Liver (tissue), 9 donors: ENCODE measurements around the gene DTNB. TPM values are rescaled to one million over a fixed set of nuclear protein-coding genes. Genes with fewer than 3 reads are reported as not detected.

Source experiments
- DNase-seq: peaks from one replicate; pipeline ENCODE4 v3.0.0-alpha.2; 2017; ENCODE audit warnings: low spot score
- H3K27ac ChIP-seq, 2 donors: one replicate each; pipeline ENCODE4 v1.7.0; 2013; ENCODE audit warnings: inconsistent platforms in 2 of 2, low read length in 2 of 2, control low read depth in 1 of 2, low read depth in 1 of 2, mild to moderate bottlenecking in 1 of 2
- H3K27me3 ChIP-seq, 4 donors: one replicate each; pipeline versions ENCODE4 v1.6.1 to v1.7.0; 2013; ENCODE audit warnings: low read length in 3 of 4, inconsistent platforms in 1 of 4, mild to moderate bottlenecking in 1 of 4, moderate library complexity in 1 of 4; ENCODE audit not compliant: control insufficient read depth in 4 of 4, insufficient read depth in 4 of 4
- H3K36me3 ChIP-seq, 4 donors: one replicate each; pipeline versions ENCODE4 v1.6.1 to v1.7.0; 2013; ENCODE audit warnings: low read length in 3 of 4, mild to moderate bottlenecking in 3 of 4, low read depth in 1 of 4, moderate library complexity in 1 of 4; ENCODE audit not compliant: control insufficient read depth in 4 of 4, insufficient read depth in 3 of 4
- H3K4me1 ChIP-seq, 4 donors: one replicate each; pipeline versions ENCODE4 v1.6.1 to v1.7.0; 2013; ENCODE audit warnings: low read length in 3 of 4, mild to moderate bottlenecking in 3 of 4, moderate library complexity in 1 of 4; ENCODE audit not compliant: control insufficient read depth in 4 of 4, insufficient read depth in 4 of 4
- H3K4me3 ChIP-seq, 3 donors: one replicate each; pipeline versions ENCODE4 v1.6.1 to v1.7.0; 2013; ENCODE audit warnings: low read length in 3 of 3, control low read depth in 1 of 3, low read depth in 1 of 3, mild to moderate bottlenecking in 1 of 3
- H3K9ac ChIP-seq, 2 donors: one replicate each; pipeline ENCODE4 v1.7.0; 2013; ENCODE audit warnings: low read length in 2 of 2, mild to moderate bottlenecking in 2 of 2, moderate library complexity in 2 of 2, control low read depth in 1 of 2, low read depth in 1 of 2
- H3K9me3 ChIP-seq, 4 donors: one replicate each; pipeline versions ENCODE4 v1.6.1 to v1.7.0; 2013; ENCODE audit warnings: low read length in 3 of 4; ENCODE audit not compliant: control insufficient read depth in 4 of 4
- EGR1 ChIP-seq, 2 donors: IDR thresholded peaks; 2 replicates each; pipeline ENCODE4 v1.6.1; 2016 to 2018; ENCODE audit warnings: antibody characterized with exemption in 2 of 2, low read depth in 2 of 2
- FOXA1 ChIP-seq: IDR thresholded peaks from 2 replicates; pipeline ENCODE4 v1.6.1; 2016; ENCODE audit warnings: antibody characterized with exemption
- FOXA2 ChIP-seq: IDR thresholded peaks from 2 replicates; pipeline ENCODE4 v1.6.1; 2016; ENCODE audit warnings: antibody characterized with exemption
- GABPA ChIP-seq, 2 donors: IDR thresholded peaks in 1 of 2; conservative IDR thresholded peaks in 1 of 2; 2 replicates each; pipeline ENCODE4 v1.6.1; 2016; ENCODE audit warnings: antibody characterized with exemption in 2 of 2, mild to moderate bottlenecking in 1 of 2, moderate library complexity in 1 of 2
- HNF4A ChIP-seq, 2 donors: conservative IDR thresholded peaks; 2 replicates each; pipeline ENCODE4 v1.6.1; 2016; ENCODE audit warnings: antibody characterized with exemption in 2 of 2, mild to moderate bottlenecking in 2 of 2
- HNF4G ChIP-seq: IDR thresholded peaks from 2 replicates; pipeline ENCODE4 v1.6.1; 2016; ENCODE audit warnings: antibody characterized with exemption
- JUND ChIP-seq, 2 donors: IDR thresholded peaks; 2 replicates each; pipeline ENCODE4 v1.6.1; 2016; ENCODE audit warnings: antibody characterized with exemption in 2 of 2
- NR2F2 ChIP-seq: IDR thresholded peaks from 2 replicates; pipeline ENCODE4 v1.6.1; 2016; ENCODE audit warnings: antibody characterized with exemption
- RAD21 ChIP-seq, 2 donors: IDR thresholded peaks; 2 replicates each; pipeline ENCODE4 v1.6.1; 2016; ENCODE audit warnings: antibody characterized with exemption in 2 of 2, mild to moderate bottlenecking in 2 of 2
- RXRA ChIP-seq, 2 donors: IDR thresholded peaks; 2 replicates each; pipeline ENCODE4 v1.6.1; 2017 to 2018; ENCODE audit warnings: antibody characterized with exemption in 2 of 2, mild to moderate bottlenecking in 1 of 2
- SP1 ChIP-seq: IDR thresholded peaks from 2 replicates; pipeline ENCODE4 v1.6.1; 2018; ENCODE audit warnings: antibody characterized with exemption, mild to moderate bottlenecking
- TAF1 ChIP-seq: conservative IDR thresholded peaks from 2 replicates; pipeline ENCODE4 v1.6.1; 2016; ENCODE audit warnings: antibody characterized with exemption, mild to moderate bottlenecking
- YY1 ChIP-seq: IDR thresholded peaks from 2 replicates; pipeline ENCODE4 v1.6.1; 2016; ENCODE audit warnings: antibody characterized with exemption, mild to moderate bottlenecking
- WGBS: extraction: QIAGEN DNeasy Blood & Tissue Kit; methylation state at CpG from one replicate; pipeline ENCODE4 v1.1.7; 2013; 5-methylcytosine and 5-hydroxymethylcytosine counted together
- polyA plus RNA-seq, 2 donors: library from polyadenylated mRNA; stranded (reverse) in 1 of 2; unstranded in 1 of 2; fragments of 200-250 nt in 1 of 2; fragments of >200 nt in 1 of 2; fragmentation: Nextera tagmentation in 1 of 2; extraction: Ambion mirVana in 1 of 2; gene quantifications; one replicate each; pipeline versions ENCODE4 v1.2.1 to v1.2.3, GENCODE V29; 2013 to 2015
- total RNA-seq, 2 donors: library from RNA; depleted of rRNA; stranded (reverse); fragments of >200 nt; gene quantifications; one replicate each; pipeline ENCODE4 v1.2.3, GENCODE V29; 2014
- TF ChIP-seq, protein P1 (sequence below): IDR thresholded peaks from 2 replicates; pipeline ENCODE4 v1.6.1; 2016; ENCODE audit warnings: antibody characterized with exemption
- TF ChIP-seq, protein P2 (sequence below): IDR thresholded peaks from 2 replicates; pipeline ENCODE4 v1.6.1; 2016; ENCODE audit warnings: antibody characterized with exemption, mild to moderate bottlenecking
- TF ChIP-seq, protein P3 (sequence below): IDR thresholded peaks from 2 replicates; pipeline ENCODE4 v1.6.1; 2016; ENCODE audit warnings: antibody characterized with exemption
- TF ChIP-seq, protein P4 (sequence below): fragments of 150-350 bp; IDR thresholded peaks from 2 replicates; pipeline ENCODE4 v1.5.1; 2017; ENCODE audit warnings: improper control_type of control experiment, low read depth, low read length; ENCODE audit not compliant: missing input control
- TF ChIP-seq, protein P5 (sequence below): IDR thresholded peaks from 2 replicates; pipeline ENCODE4 v1.6.1; 2016; ENCODE audit warnings: antibody characterized with exemption
- donor health status: healthy.
- donor health status: healthy.
- donor health status: healthy.
- donor health status: healthy.
- donor health status: healthy.

DTNB gene
- total and polyA plus RNA-seq, 4 donors = 3.3 to 10.5 (median 6.4) TPM

DNA sequence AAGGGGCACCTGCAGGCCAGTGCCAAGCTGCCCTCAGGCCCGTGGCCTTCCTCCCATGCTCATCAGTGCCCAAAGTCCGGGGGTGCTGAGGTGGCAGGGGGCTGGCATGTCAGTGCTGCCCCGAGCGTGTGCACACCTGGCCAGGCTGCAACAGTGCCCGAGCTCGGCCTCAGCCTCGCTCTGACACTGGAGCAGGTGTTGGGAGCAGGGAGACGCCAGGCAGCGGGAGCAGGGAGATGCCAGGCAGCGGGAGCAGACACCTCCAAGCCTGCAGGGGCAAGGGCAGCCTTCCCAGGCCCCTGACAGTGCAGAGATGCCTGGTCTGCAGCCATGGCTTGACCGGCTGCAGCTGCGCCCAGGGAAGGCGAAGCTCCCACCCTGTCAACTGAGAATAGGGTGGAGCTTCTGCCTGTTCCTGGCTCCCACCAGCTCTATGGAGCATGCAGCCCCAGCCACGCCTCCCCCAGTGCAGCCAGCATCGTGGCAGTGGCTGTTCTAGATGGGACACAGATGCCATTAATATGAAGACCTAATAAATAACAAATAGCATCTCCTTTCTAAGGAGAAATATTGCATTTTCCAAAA is 82.4 kb downstream of the DTNB start:
- Histone ChIP-seq H3K4me1 (no peaks in the 10 kb centered on the region), H3K36me3 (no peaks in the 10 kb centered on the region), H3K9ac (no peak overlapping the region), H3K4me3 (no peak overlapping the region), H3K27me3 (no peaks in the 10 kb centered on the region), H3K27ac (no peak overlapping the region), H3K9me3 (no peaks in the 10 kb centered on the region)
- TF ChIP-seq TAF1 (no peak), SP1 (no peak), FOXA1 (no peak), RXRA (IDR thresholded peaks at IDR 0.05) (no peak), HNF4A (conservative IDR thresholded peaks at IDR 0.05) (no peak), JUND (IDR thresholded peaks at IDR 0.05) (no peak), YY1 (no peak), EGR1 (IDR thresholded peaks at IDR 0.05; ENCODE audit: low read depth in 2 of 2) (no peak), FOXA2 (no peak), RAD21 (IDR thresholded peaks at IDR 0.05) (no peak), GABPA (IDR thresholded peaks at IDR 0.05 in 1 of 2, conservative IDR thresholded peaks at IDR 0.05 in 1 of 2) (no peak), HNF4G (no peak), NR2F2 (no peak)
- TF ChIP-seq, protein P1, sequence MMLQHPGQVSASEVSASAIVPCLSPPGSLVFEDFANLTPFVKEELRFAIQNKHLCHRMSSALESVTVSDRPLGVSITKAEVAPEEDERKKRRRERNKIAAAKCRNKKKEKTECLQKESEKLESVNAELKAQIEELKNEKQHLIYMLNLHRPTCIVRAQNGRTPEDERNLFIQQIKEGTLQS = no peak
- TF ChIP-seq, protein P2, sequence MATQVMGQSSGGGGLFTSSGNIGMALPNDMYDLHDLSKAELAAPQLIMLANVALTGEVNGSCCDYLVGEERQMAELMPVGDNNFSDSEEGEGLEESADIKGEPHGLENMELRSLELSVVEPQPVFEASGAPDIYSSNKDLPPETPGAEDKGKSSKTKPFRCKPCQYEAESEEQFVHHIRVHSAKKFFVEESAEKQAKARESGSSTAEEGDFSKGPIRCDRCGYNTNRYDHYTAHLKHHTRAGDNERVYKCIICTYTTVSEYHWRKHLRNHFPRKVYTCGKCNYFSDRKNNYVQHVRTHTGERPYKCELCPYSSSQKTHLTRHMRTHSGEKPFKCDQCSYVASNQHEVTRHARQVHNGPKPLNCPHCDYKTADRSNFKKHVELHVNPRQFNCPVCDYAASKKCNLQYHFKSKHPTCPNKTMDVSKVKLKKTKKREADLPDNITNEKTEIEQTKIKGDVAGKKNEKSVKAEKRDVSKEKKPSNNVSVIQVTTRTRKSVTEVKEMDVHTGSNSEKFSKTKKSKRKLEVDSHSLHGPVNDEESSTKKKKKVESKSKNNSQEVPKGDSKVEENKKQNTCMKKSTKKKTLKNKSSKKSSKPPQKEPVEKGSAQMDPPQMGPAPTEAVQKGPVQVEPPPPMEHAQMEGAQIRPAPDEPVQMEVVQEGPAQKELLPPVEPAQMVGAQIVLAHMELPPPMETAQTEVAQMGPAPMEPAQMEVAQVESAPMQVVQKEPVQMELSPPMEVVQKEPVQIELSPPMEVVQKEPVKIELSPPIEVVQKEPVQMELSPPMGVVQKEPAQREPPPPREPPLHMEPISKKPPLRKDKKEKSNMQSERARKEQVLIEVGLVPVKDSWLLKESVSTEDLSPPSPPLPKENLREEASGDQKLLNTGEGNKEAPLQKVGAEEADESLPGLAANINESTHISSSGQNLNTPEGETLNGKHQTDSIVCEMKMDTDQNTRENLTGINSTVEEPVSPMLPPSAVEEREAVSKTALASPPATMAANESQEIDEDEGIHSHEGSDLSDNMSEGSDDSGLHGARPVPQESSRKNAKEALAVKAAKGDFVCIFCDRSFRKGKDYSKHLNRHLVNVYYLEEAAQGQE = no peak
- TF ChIP-seq, protein P3, sequence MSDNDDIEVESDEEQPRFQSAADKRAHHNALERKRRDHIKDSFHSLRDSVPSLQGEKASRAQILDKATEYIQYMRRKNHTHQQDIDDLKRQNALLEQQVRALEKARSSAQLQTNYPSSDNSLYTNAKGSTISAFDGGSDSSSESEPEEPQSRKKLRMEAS = no peak
- TF ChIP-seq, protein P4, sequence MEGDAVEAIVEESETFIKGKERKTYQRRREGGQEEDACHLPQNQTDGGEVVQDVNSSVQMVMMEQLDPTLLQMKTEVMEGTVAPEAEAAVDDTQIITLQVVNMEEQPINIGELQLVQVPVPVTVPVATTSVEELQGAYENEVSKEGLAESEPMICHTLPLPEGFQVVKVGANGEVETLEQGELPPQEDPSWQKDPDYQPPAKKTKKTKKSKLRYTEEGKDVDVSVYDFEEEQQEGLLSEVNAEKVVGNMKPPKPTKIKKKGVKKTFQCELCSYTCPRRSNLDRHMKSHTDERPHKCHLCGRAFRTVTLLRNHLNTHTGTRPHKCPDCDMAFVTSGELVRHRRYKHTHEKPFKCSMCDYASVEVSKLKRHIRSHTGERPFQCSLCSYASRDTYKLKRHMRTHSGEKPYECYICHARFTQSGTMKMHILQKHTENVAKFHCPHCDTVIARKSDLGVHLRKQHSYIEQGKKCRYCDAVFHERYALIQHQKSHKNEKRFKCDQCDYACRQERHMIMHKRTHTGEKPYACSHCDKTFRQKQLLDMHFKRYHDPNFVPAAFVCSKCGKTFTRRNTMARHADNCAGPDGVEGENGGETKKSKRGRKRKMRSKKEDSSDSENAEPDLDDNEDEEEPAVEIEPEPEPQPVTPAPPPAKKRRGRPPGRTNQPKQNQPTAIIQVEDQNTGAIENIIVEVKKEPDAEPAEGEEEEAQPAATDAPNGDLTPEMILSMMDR = no peak
- TF ChIP-seq, protein P5, sequence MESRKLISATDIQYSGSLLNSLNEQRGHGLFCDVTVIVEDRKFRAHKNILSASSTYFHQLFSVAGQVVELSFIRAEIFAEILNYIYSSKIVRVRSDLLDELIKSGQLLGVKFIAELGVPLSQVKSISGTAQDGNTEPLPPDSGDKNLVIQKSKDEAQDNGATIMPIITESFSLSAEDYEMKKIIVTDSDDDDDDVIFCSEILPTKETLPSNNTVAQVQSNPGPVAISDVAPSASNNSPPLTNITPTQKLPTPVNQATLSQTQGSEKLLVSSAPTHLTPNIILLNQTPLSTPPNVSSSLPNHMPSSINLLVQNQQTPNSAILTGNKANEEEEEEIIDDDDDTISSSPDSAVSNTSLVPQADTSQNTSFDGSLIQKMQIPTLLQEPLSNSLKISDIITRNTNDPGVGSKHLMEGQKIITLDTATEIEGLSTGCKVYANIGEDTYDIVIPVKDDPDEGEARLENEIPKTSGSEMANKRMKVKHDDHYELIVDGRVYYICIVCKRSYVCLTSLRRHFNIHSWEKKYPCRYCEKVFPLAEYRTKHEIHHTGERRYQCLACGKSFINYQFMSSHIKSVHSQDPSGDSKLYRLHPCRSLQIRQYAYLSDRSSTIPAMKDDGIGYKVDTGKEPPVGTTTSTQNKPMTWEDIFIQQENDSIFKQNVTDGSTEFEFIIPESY = no peak
- no peak for DNase-seq
- 96% methylated on average over 15 of the region's 15 CpGs for WGBS
